Peyer's patch (tissue), 4 donors: ENCODE data around the gene TAGLN2.

Experiments
- CTCF ChIP-seq, 6 experiments: fragments of 450-650 bp in 4 of 6; fragments of 200-600 bp in 2 of 6; sonication (generic) in 1 of 6; IDR thresholded peaks; one replicate each; pipeline ENCODE4 v1.5.1; 2017 to 2019; ENCODE audit warnings: antibody characterized with exemption in 6 of 6, mild to moderate bottlenecking in 3 of 6, moderate library complexity in 1 of 6
- POLR2A ChIP-seq, 2 donors: fragments of 450-650 bp; IDR thresholded peaks; one replicate each; pipeline ENCODE4 v1.5.1; 2017; ENCODE audit warnings: antibody characterized with exemption in 2 of 2, mild to moderate bottlenecking in 2 of 2, moderate library complexity in 2 of 2

GRCh38 chr1:159927849-159928431 is 2.6 kb upstream of the TAGLN2 start:
- TF ChIP-seq CTCF (IDR thresholded peaks at IDR 0.05) (no peak), POLR2A (IDR thresholded peaks at IDR 0.05) (no peak)
